Muscle layer of duodenum (tissue), 2 donors: ENCODE results near the gene CD99L2.

Source experiments
- H3K27ac ChIP-seq: one replicate; pipeline ENCODE4 v1.7.0; 2013; ENCODE audit warnings: mild to moderate bottlenecking, low read length
- H3K27me3 ChIP-seq: one replicate; pipeline ENCODE4 v1.7.0; 2013; ENCODE audit warnings: low read depth, mild to moderate bottlenecking, control low read depth, low read length
- H3K36me3 ChIP-seq, 2 donors: one replicate each; pipeline ENCODE4 v1.7.0; 2013; ENCODE audit warnings: low read length in 2 of 2, control low read depth in 1 of 2, mild to moderate bottlenecking in 1 of 2; ENCODE audit not compliant: insufficient read depth in 2 of 2, control insufficient read depth in 1 of 2
- H3K4me1 ChIP-seq, 2 donors: one replicate each; pipeline ENCODE4 v1.7.0; 2013; ENCODE audit warnings: low read length in 2 of 2, mild to moderate bottlenecking in 2 of 2, control low read depth in 1 of 2, moderate library complexity in 1 of 2; ENCODE audit not compliant: insufficient read depth in 2 of 2, control insufficient read depth in 1 of 2
- H3K4me3 ChIP-seq, 2 donors: one replicate each; pipeline ENCODE4 v1.7.0; 2013; ENCODE audit warnings: low read length in 2 of 2, low read depth in 1 of 2, mild to moderate bottlenecking in 1 of 2
- H3K9me3 ChIP-seq, 2 donors: one replicate each; pipeline ENCODE4 v1.7.0; 2013; ENCODE audit warnings: low read length in 2 of 2, control low read depth in 1 of 2, mild to moderate bottlenecking in 1 of 2; ENCODE audit not compliant: control insufficient read depth in 1 of 2
- donor health status: healthy.

CD99L2 gene

GRCh38 chrX:150761819-150762216, 136.7 kb downstream of the CD99L2 start:
- H3K36me3 ChIP-seq, result peaks cover 7 to 12% of the 10 kb centered on the region in 2 donors
- H3K4me1 ChIP-seq, result no peaks in the 10 kb centered on the region

GRCh38 chrX:150761176-150761818, 137.2 kb downstream of the CD99L2 start:
- Histone ChIP-seq H3K27ac (no peak overlapping the region), H3K4me1 (no peaks in the 10 kb centered on the region), H3K4me3 (no peak overlapping the region), H3K36me3 (peaks cover 7 to 12% of the 10 kb centered on the region in 2 donors), H3K27me3 (no peaks in the 10 kb centered on the region), H3K9me3 (no peaks in the 10 kb centered on the region)

More at GRCh38 chrX:150761819-150762216, 136.7 kb downstream of the CD99L2 start:
- no peaks in the 10 kb centered on the region for H3K9me3 ChIP-seq
- no peaks in the 10 kb centered on the region for H3K27me3 ChIP-seq
- no peak overlapping the region for H3K27ac ChIP-seq
- H3K4me3 ChIP-seq, result no peak overlapping the region

- Histone ChIP-seq H3K4me1 (no peaks in the 10 kb centered on the region), H3K4me3 (no peak overlapping the region), H3K27ac (no peak overlapping the region), H3K27me3 (no peaks in the 10 kb centered on the region), H3K36me3 (peaks cover 7 to 12% of the 10 kb centered on the region in 2 donors), H3K9me3 (no peaks in the 10 kb centered on the region)
Observed at GRCh38 chrX:150759568-150760416, 138.7 kb downstream of the CD99L2 start.

- peaks cover 7 to 12% of the 10 kb centered on the region in 2 donors for H3K36me3 ChIP-seq
- H3K9me3 ChIP-seq, result no peaks in the 10 kb centered on the region
- no peak overlapping the region for H3K27ac ChIP-seq
- no peak overlapping the region for H3K4me3 ChIP-seq
- H3K4me1 ChIP-seq, result no peaks in the 10 kb centered on the region
- H3K27me3 ChIP-seq, result no peaks in the 10 kb centered on the region
Observed at GRCh38 chrX:150757371-150757770, 141.1 kb downstream of the CD99L2 start.

GRCh38 chrX:150753968-150754367, 144.5 kb downstream of the CD99L2 start:
- H3K4me1 ChIP-seq, result no peaks in the 10 kb centered on the region
- H3K27ac ChIP-seq, result no peak overlapping the region
- no peaks in the 10 kb centered on the region for H3K9me3 ChIP-seq
- H3K27me3 ChIP-seq, result no peaks in the 10 kb centered on the region
- no peak overlapping the region for H3K4me3 ChIP-seq
- peaks cover 7 to 9% of the 10 kb centered on the region in 2 donors for H3K36me3 ChIP-seq

GRCh38 chrX:150753357-150753756, 145.1 kb downstream of the CD99L2 start:
- Histone ChIP-seq H3K4me3 (no peak overlapping the region), H3K27me3 (no peaks in the 10 kb centered on the region), H3K4me1 (no peaks in the 10 kb centered on the region), H3K9me3 (no peaks in the 10 kb centered on the region), H3K27ac (no peak overlapping the region), H3K36me3 (peaks cover 7 to 9% of the 10 kb centered on the region in 2 donors)

GRCh38 chrX:150752124-150752523, 146.3 kb downstream of the CD99L2 start:
- no peak overlapping the region for H3K4me3 ChIP-seq
- H3K27ac ChIP-seq, result no peak overlapping the region
- H3K4me1 ChIP-seq, result no peaks in the 10 kb centered on the region
- no peaks in the 10 kb centered on the region for H3K9me3 ChIP-seq
- peaks cover 7% of the 10 kb centered on the region in 2 donors for H3K36me3 ChIP-seq
- no peaks in the 10 kb centered on the region for H3K27me3 ChIP-seq

- H3K27me3 ChIP-seq, result no peaks in the 10 kb centered on the region
- peaks cover 18 to 75% of the 10 kb centered on the region in 2 donors for H3K36me3 ChIP-seq
- no peaks in the 10 kb centered on the region for H3K4me1 ChIP-seq
- H3K27ac ChIP-seq, result no peak overlapping the region
- H3K9me3 ChIP-seq, result no peaks in the 10 kb centered on the region
- H3K4me3 ChIP-seq, result no peak overlapping the region
Observed at GRCh38 chrX:150736475-150736874, 162.0 kb downstream of the CD99L2 start.

GRCh38 chrX:150731795-150732194, 166.7 kb downstream of the CD99L2 start:
- Histone ChIP-seq H3K36me3 (peaks cover 25 to 41% of the 10 kb centered on the region in 2 donors), H3K4me3 (no peak overlapping the region), H3K27me3 (no peaks in the 10 kb centered on the region), H3K9me3 (no peaks in the 10 kb centered on the region), H3K27ac (no peak overlapping the region), H3K4me1 (no peaks in the 10 kb centered on the region)

GRCh38 chrX:150730719-150731118, 167.7 kb downstream of the CD99L2 start:
- no peaks in the 10 kb centered on the region for H3K9me3 ChIP-seq
- H3K27me3 ChIP-seq, result no peaks in the 10 kb centered on the region
- peaks cover 22 to 34% of the 10 kb centered on the region in 2 donors for H3K36me3 ChIP-seq
- H3K27ac ChIP-seq, result no peak overlapping the region
- H3K4me1 ChIP-seq, result no peaks in the 10 kb centered on the region
- H3K4me3 ChIP-seq, result no peak overlapping the region

GRCh38 chrX:150729956-150730355, 168.5 kb downstream of the CD99L2 start:
- Histone ChIP-seq H3K4me3 (no peak overlapping the region), H3K4me1 (no peaks in the 10 kb centered on the region), H3K27ac (no peak overlapping the region), H3K27me3 (no peaks in the 10 kb centered on the region), H3K36me3 (peaks cover 22 to 29% of the 10 kb centered on the region in 2 donors), H3K9me3 (no peaks in the 10 kb centered on the region)
